HG03064 (cell line): Measurements from ENCODE around the gene RAP1A.

Source experiments
- ATAC-seq: cut with Tn5 transposase; IDR thresholded peaks from one replicate; pipeline ENCODE4 v1.9.1; 2021; ENCODE audit warnings: low read depth; ENCODE audit not compliant: unreplicated experiment

Gene RAP1A

DNA sequence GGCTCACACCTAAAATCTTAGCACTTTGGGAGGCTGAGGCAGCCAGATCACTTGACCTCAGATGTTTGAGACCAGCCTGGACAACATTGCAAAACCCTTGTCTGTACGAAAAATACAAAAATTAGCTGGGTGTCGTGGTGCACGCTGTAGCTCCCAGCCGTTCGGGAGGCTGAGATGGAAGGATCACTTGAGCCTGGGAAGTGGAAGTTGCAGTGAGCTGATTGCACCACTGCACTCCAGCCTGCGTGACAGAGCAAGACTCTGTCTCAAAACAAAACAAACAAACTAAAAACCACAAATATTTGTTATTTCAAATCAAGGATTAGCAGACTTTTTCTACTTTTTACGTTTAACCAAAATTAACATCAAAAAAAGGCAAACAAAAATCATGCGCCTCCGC lies 88.3 kb downstream of the RAP1A start:
- no peak for ATAC-seq

DNA sequence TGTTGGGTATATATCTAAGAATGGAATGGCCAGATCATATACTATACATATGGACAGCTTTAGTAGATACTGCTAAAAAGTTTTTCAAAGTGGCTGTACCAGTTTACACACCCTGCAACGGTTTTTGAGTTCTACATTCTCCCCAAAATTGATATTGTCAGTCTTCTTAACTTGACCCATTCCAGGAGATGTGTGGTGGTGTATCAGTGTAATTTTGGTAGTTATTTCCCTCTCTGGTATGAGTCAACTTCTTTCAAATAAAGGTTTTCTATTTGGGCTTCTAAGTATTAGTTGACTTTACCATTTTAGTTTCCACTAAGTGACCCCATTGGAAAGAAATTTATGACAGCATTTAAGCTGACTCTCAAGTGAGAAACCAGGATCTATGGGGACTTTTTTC lies 90.4 kb downstream of the RAP1A start:
- ATAC-seq, result no peak

GRCh38 chr1:111716333-111716732 lies 96.7 kb downstream of the RAP1A start:
- no peak for ATAC-seq

- ATAC-seq, result no peak
Observed at GRCh38 chr1:111717450-111717849, 97.9 kb downstream of the RAP1A start.

GRCh38 chr1:111719135-111719534 lies 99.5 kb downstream of the RAP1A start:
- ATAC-seq, result no peak

- ATAC-seq, result no peak
Observed at GRCh38 chr1:111719674-111720132, 100.1 kb downstream of the RAP1A start.

DNA sequence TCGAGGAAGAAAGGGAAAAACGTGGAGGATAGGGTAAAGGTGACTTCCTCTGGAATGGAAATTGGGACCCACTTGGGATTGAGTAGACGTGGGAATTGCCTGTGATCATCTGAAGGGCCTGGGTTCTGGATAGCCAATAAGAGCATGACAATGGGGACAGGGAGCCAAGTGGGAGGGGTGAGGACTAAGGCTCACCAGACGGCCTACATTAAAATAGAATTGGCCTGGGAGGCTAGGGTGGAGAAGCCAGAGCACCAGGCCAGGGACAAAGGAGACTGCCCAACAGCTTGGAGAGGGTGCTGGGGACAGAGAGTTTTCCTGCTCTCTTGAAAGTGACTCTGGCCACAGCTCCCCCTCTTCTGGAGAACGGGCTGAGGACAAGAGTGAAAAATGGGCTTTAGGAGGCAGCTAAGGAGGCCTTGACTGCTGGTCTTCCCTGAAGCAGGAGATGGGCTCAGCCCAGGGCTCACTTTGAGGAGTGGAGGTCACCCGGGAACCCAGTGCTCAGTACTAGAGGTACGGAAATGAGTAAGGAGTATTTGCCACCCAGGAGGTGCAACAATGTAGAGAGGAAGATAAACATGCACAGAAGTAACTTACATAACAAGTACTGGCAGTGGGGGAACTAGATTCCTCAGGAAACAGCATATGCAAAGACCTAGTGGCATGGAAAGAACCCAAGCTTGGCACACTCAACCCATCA lies 100.8 kb downstream of the RAP1A start:
- ATAC-seq, result no peak

- no peak for ATAC-seq
Observed at GRCh38 chr1:111720977-111721786, 101.6 kb downstream of the RAP1A start.

DNA sequence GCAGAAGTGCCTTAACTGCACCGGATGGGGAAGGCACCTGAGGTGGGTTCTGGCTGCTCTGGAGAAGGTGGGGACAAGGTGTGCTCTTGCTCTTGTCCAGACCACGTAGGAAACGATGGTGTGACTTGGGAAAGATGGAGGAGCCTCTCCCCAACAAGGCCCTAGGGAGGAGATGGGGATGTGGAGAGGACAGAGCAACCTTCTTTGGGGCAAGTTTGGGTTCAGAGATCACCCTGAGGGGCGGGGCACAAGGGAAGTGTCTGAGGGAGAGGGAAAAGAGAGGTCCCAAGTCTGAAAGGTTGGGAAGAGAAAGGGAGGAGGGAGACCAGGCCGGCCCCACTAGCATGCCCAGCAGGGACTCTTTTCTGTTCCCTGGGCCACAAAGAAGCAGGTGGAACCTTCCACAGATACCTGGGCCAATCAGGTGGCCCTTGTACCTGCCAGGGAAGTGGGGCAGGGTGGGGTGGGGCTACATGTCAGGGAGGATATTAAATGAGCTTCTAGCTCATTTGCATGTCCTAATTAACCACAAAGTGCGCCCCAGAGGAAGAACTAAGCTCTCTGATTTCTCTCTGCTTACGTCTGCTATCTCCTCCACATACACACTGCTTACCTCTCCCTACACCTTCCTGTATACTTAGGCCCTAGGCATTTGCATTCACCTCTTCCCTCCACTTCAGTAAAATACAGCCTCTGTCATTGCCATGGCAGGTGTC lies 103.7 kb downstream of the RAP1A start:
- no peak for ATAC-seq

DNA sequence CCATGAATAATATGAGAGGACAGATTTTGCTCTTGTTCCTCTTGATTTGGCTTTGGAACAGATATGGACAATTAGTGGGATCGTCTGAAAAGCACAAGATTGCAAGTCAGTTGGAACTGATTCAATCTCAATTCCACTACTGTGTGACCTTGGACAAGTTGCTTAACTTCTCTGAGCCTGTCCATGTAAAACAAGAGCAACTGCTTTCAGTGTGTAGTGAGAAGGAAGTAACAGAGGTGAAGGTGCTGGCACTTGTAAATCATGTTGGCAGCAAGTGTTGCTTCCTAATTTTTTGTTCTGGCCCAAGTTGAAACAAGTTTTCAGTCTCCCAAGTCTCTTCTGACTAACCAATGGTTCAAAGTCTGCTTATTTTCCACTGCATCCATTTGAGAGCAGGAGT lies 104.3 kb downstream of the RAP1A start:
- no peak for ATAC-seq

- no peak for ATAC-seq
Observed at GRCh38 chr1:111725192-111725591, 105.6 kb downstream of the RAP1A start.

GRCh38 chr1:111727056-111727455 lies 107.5 kb downstream of the RAP1A start:
- no peak for ATAC-seq

DNA sequence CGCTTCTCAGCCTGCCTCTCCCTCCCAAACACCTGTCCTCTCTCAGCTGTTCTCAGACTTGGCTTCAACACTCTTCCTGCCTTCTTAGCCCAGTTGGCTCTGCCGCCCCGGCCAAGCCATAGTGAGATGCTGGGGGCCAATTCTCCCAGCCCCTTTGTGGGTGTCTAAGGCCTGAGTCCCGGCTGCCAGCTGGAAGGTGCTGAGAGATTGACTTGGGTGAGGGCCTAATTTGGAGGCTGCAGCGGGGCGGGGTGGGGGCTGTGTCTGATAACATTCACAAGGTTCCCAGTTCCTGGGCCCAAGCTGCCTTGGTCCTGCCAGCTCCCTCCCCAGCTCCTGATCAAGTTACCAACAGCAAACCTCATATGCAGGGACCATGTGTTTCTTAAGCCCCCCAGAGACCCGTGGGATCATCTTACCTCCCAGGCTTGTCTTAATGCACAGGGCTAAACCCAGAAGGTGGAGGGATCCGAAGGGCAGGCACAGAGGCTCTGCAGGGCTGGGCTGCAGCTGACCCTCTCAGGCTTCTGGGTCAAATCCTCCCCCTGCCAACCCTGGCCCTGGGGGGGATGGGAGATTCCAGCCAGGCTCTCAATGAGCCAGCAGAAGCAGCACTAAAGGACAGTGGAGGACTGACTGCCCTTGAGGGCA lies 109.8 kb downstream of the RAP1A start:
- no peak for ATAC-seq

GRCh38 chr1:111729946-111730681 lies 110.5 kb downstream of the RAP1A start:
- ATAC-seq, result no peak

DNA sequence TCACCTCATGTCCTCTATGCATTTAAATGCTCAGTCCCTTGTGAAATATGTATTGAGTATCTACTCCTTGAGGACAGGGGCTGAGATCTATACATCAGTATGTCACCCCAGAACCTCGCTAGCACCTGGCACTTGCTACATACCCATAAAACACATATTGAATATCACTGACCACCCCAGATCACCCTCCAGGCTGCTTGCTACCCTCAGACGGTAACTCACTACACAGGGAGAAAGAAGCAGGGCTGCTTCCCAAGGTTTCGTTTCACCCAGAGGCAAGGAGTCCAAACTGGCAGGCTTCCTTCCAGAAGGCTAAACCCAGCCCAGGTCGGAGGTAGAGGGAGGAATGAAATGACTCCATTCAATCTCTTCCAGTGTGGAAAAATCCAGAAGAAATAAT lies 111.1 kb downstream of the RAP1A start:
- no peak for ATAC-seq

DNA sequence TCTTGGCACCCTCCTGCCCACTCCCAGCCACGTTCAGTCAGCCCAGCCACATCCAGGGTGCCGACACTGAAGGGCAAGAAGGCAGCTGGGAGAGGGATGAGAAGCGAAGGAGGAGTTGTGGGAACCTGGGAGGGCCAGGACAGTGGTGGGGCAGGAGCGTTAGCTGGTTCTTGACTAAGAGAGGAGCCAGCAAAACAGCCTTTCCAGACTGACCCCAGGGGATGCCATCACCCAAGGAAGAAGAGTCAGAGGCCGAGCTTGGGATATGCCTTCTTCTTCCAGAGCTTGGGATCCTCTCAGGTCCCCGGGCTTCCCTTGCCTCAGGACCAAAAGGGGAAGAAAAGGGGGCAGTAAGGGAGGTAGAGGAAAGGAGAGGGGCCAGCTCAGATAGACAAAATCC lies 112.4 kb downstream of the RAP1A start:
- ATAC-seq, result no peak

GRCh38 chr1:111732718-111733117 lies 113.1 kb downstream of the RAP1A start:
- no peak for ATAC-seq

GRCh38 chr1:111733183-111733991 lies 113.8 kb downstream of the RAP1A start:
- ATAC-seq, result no peak

GRCh38 chr1:111733992-111734341 lies 114.4 kb downstream of the RAP1A start:
- no peak for ATAC-seq
